Liver (tissue), 3 donors: Measurements from ENCODE around the gene TRPM8.

Source experiments
- CTCF ChIP-seq: fragments of 150-350 bp; IDR thresholded peaks from 2 replicates; pipeline ENCODE4 v1.5.1; 2017; ENCODE audit warnings: improper control_type of control experiment, low read depth, low read length; ENCODE audit not compliant: missing input control
- GABPA ChIP-seq, 2 donors: IDR thresholded peaks in 1 of 2; conservative IDR thresholded peaks in 1 of 2; 2 replicates each; pipeline ENCODE4 v1.6.1; 2016; ENCODE audit warnings: antibody characterized with exemption in 2 of 2, mild to moderate bottlenecking in 1 of 2, moderate library complexity in 1 of 2
- SP1 ChIP-seq: IDR thresholded peaks from 2 replicates; pipeline ENCODE4 v1.6.1; 2018; ENCODE audit warnings: antibody characterized with exemption, mild to moderate bottlenecking
- TAF1 ChIP-seq: conservative IDR thresholded peaks from 2 replicates; pipeline ENCODE4 v1.6.1; 2016; ENCODE audit warnings: antibody characterized with exemption, mild to moderate bottlenecking
- TF ChIP-seq, protein P1 (sequence below): IDR thresholded peaks from 2 replicates; pipeline ENCODE4 v1.6.1; 2016; ENCODE audit warnings: antibody characterized with exemption
- donor health status: healthy.
- donor health status: healthy.

DNA sequence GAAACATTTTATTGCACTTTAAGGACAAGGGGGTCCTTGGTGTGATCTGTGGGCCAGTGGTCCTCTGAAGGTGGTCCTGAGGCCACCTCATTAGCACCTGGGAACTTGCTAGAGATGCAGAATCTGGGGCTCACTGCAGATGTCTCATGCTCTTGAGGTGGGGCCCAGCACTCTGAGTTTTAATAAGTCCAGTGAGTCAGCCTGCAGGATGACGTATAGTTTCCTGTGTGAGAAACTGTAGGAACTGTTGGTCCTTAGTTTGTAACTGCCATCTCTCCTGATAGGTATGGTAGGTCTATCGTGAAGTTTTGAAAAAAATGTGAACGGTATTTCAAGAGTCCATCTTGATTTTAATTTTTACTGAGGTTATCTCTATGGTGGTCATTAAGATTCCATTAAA is 2.8 kb downstream of the TRPM8 start:
- no peak for TF ChIP-seq GABPA (IDR thresholded peaks at IDR 0.05 in 1 of 2, conservative IDR thresholded peaks at IDR 0.05 in 1 of 2)
- TF ChIP-seq CTCF: no peak
- TF ChIP-seq, protein P1, sequence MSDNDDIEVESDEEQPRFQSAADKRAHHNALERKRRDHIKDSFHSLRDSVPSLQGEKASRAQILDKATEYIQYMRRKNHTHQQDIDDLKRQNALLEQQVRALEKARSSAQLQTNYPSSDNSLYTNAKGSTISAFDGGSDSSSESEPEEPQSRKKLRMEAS: no peak
- TF ChIP-seq TAF1: no peak
- no peak for TF ChIP-seq SP1
